Neuronal stem cell (in vitro differentiated cells): ENCODE results near the gene NKD2.
A peak's percentile ranks its signal among the peaks of the same experiment; 100 is the strongest.

ENCODE experiments used
- DNase-seq: peaks from one replicate; pipeline ENCODE4 v3.0.0-alpha.2; 2013; ENCODE audit warnings: low spot score
- H2AFZ ChIP-seq: one replicate; pipeline ENCODE4 v1.6.1; 2013; ENCODE audit warnings: mild to moderate bottlenecking, low read length, inconsistent platforms
- H2AK5ac ChIP-seq: 2 replicates; pipeline ENCODE4 v1.6.1; 2013; ENCODE audit warnings: low read depth, mild to moderate bottlenecking, inconsistent platforms, low read length, moderate library complexity, mixed read lengths
- H2BK120ac ChIP-seq: 2 replicates; pipeline ENCODE4 v1.6.1; 2013; ENCODE audit warnings: low read depth, mild to moderate bottlenecking, inconsistent platforms, low read length, moderate library complexity, mixed read lengths
- H2BK12ac ChIP-seq: one replicate; pipeline ENCODE4 v1.6.1; 2013; ENCODE audit warnings: low read length, inconsistent platforms
- H2BK15ac ChIP-seq: 2 replicates; pipeline ENCODE4 v1.6.1; 2013; ENCODE audit warnings: mild to moderate bottlenecking, low read length, inconsistent platforms, mixed read lengths
- H2BK5ac ChIP-seq: one replicate; pipeline ENCODE4 v1.6.1; 2013; ENCODE audit warnings: inconsistent platforms, mild to moderate bottlenecking, low read length, moderate library complexity
- H3K14ac ChIP-seq: one replicate; pipeline ENCODE4 v1.6.1; 2013; ENCODE audit warnings: low read length, inconsistent platforms
- H3K18ac ChIP-seq: 2 replicates; pipeline ENCODE4 v1.6.1; 2013; ENCODE audit warnings: low read length, inconsistent platforms
- H3K23ac ChIP-seq: 2 replicates; pipeline ENCODE4 v1.6.1; 2013; ENCODE audit warnings: low read depth, mild to moderate bottlenecking, mixed read lengths, low read length, inconsistent platforms; ENCODE audit not compliant: poor library complexity
- H3K27ac ChIP-seq: replicated peaks from 3 replicates; pipeline ENCODE4 v1.5.1; 2013; ENCODE audit warnings: low read length, inconsistent platforms
- H3K27me3 ChIP-seq, 3 experiments: 2 replicates each; pipeline ENCODE4 v1.6.1; 2013; ENCODE audit warnings: low read length in 3 of 3, mild to moderate bottlenecking in 2 of 3, inconsistent platforms in 1 of 3, low read depth in 1 of 3, mixed read lengths in 1 of 3, moderate library complexity in 1 of 3; ENCODE audit not compliant: control insufficient read depth in 3 of 3, insufficient read depth in 3 of 3
- H3K36me3 ChIP-seq, 2 donors: replicated peaks in 1 of 2; 2 replicates each; pipeline ENCODE4 v1.6.1; 2013; ENCODE audit warnings: low read length in 2 of 2; ENCODE audit not compliant: control insufficient read depth in 2 of 2, insufficient read depth in 2 of 2
- H3K4ac ChIP-seq: 2 replicates; pipeline ENCODE4 v1.6.1; 2013; ENCODE audit warnings: inconsistent platforms, mild to moderate bottlenecking, low read length, moderate library complexity
- H3K4me1 ChIP-seq, 2 donors: 1 replicate in 1 of 2; 2 replicates in 1 of 2; pipeline ENCODE4 v1.6.1; 2013; ENCODE audit warnings: low read length in 2 of 2, low read depth in 1 of 2; ENCODE audit not compliant: control insufficient read depth in 2 of 2, insufficient read depth in 1 of 2
- H3K4me2 ChIP-seq: one replicate; pipeline ENCODE4 v1.6.1; 2013; ENCODE audit warnings: mild to moderate bottlenecking, low read length, inconsistent platforms; ENCODE audit not compliant: insufficient read depth, poor library complexity, severe bottlenecking
- H3K4me3 ChIP-seq, 2 donors: 2 replicates each; pipeline ENCODE4 v1.5.1; 2013; ENCODE audit warnings: low read length in 2 of 2, mild to moderate bottlenecking in 2 of 2, inconsistent platforms in 1 of 2, moderate library complexity in 1 of 2
- H3K79me1 ChIP-seq: one replicate; pipeline ENCODE4 v1.6.1; 2013; ENCODE audit warnings: low read depth, mild to moderate bottlenecking, inconsistent platforms, low read length, moderate library complexity
- H3K9ac ChIP-seq: one replicate; pipeline ENCODE4 v1.6.1; 2013; ENCODE audit warnings: mild to moderate bottlenecking, low read depth, low read length, inconsistent platforms; ENCODE audit not compliant: poor library complexity
- H3K9me3 ChIP-seq, 2 donors: replicated peaks in 1 of 2; 2 replicates each; pipeline versions ENCODE3 to v1.6.1; 2013; ENCODE audit warnings: low read length in 2 of 2, mild to moderate bottlenecking in 2 of 2, inconsistent platforms in 1 of 2, low read depth in 1 of 2, mixed read lengths in 1 of 2, moderate library complexity in 1 of 2; ENCODE audit not compliant: control insufficient read depth in 2 of 2, insufficient read depth in 1 of 2
- H4K8ac ChIP-seq: one replicate; pipeline ENCODE4 v1.6.1; 2013; ENCODE audit warnings: low read depth, mild to moderate bottlenecking, inconsistent platforms, low read length, moderate library complexity
- H4K91ac ChIP-seq: one replicate; pipeline ENCODE4 v1.6.1; 2013; ENCODE audit warnings: low read length, low read depth, mild to moderate bottlenecking, inconsistent platforms; ENCODE audit not compliant: poor library complexity
- WGBS, 2 donors: extraction: QIAGEN DNeasy Blood & Tissue Kit; methylation state at CpG; one replicate each; pipeline ENCODE4 v1.1.7; 2013; ENCODE audit warnings: missing lambda C conversion rate in 2 of 2, mixed read lengths in 1 of 2; ENCODE audit not compliant: insufficient read length in 2 of 2, insufficient replicate concordance in 1 of 2; ENCODE audit errors: extremely low coverage in 2 of 2; 5-methylcytosine and 5-hydroxymethylcytosine counted together

Gene NKD2

DNA sequence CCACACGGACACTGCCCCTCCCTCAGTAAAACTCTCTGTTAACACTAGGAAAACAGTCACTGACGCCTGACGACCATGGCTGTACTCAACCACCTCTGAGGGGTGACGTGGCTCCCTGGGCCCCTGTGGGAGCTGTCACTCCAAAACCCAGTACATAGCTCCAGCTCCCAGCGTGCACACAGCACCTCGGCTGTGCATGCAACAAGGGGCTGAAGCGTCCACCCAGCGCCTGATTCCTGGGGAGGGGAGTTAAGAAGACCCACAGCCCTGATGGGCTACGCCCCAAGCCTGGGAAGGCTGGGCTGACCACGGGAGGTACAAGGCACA is 66.9 kb downstream of the NKD2 start:
- Histone ChIP-seq H2BK12ac (no peak overlapping the region), H3K79me1 (peaks cover 5% of the 10 kb centered on the region), H3K27me3 (no peaks in the 10 kb centered on the region), H2BK5ac (no peak overlapping the region), H3K36me3 (peaks cover 29 to 40% of the 10 kb centered on the region in 2 donors), H3K18ac (no peak overlapping the region), H2BK120ac (no peak overlapping the region), H4K8ac (no peak overlapping the region), H3K4me3 (no peak overlapping the region), H3K9ac (no peak overlapping the region), H3K4me1 (no peaks in the 10 kb centered on the region), H2BK15ac (no peak overlapping the region), H3K4ac (no peak overlapping the region), H2AFZ (no peak overlapping the region), H2AK5ac (no peak overlapping the region), H3K4me2 (no peak overlapping the region), H3K9me3 (no peaks in the 10 kb centered on the region), H3K14ac (no peak overlapping the region), H3K23ac (no peak overlapping the region), H4K91ac (no peak overlapping the region), H3K27ac (no peak overlapping the region)
- no peak for DNase-seq
- WGBS, 2 donors: no CpG with 5 or more reads among the region's 10 CpGs

DNA sequence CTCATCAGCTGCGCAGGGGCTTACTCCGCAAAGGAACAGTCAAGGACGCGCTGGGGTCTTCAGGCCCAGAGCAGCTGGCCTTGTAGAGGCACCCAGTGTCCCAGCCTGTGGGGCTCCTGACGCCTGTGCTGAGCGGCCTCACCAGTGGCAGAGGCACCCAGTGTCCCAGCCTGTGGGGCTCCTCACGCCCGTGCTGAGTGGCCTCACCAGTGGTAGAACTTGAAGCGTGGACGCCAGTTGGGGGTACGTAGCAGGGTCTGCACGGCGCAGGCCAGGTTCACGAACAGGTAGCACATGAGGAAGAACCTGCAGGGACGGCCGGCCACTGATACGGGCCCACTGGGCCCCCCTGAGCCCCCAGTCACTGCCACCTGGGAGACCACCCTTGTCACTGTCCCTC is 67.3 kb downstream of the NKD2 start:
- H3K79me1 ChIP-seq: peaks cover 5% of the 10 kb centered on the region
- no peak overlapping the region for H2BK12ac ChIP-seq
- no peaks in the 10 kb centered on the region for H3K4me1 ChIP-seq
- peaks cover 29 to 44% of the 10 kb centered on the region in 2 donors for H3K36me3 ChIP-seq
- no peak overlapping the region for H3K9ac ChIP-seq
- no peaks in the 10 kb centered on the region for H3K27me3 ChIP-seq
- no peak overlapping the region for H2BK5ac ChIP-seq
- H3K4me3 ChIP-seq: no peak overlapping the region
- no peak for DNase-seq
- no peaks in the 10 kb centered on the region for H3K9me3 ChIP-seq
- no CpG with 5 or more reads among the region's 17 CpGs for WGBS, 2 donors
- H4K8ac ChIP-seq: no peak overlapping the region
- H3K18ac ChIP-seq: no peak overlapping the region
- H2AK5ac ChIP-seq: no peak overlapping the region
- no peak overlapping the region for H3K27ac ChIP-seq
- no peak overlapping the region for H3K23ac ChIP-seq
- H2AFZ ChIP-seq: no peak overlapping the region
- no peak overlapping the region for H3K4ac ChIP-seq
- no peak overlapping the region for H2BK120ac ChIP-seq
- H3K14ac ChIP-seq: no peak overlapping the region
- no peak overlapping the region for H4K91ac ChIP-seq
- H3K4me2 ChIP-seq: no peak overlapping the region
- no peak overlapping the region for H2BK15ac ChIP-seq

DNA sequence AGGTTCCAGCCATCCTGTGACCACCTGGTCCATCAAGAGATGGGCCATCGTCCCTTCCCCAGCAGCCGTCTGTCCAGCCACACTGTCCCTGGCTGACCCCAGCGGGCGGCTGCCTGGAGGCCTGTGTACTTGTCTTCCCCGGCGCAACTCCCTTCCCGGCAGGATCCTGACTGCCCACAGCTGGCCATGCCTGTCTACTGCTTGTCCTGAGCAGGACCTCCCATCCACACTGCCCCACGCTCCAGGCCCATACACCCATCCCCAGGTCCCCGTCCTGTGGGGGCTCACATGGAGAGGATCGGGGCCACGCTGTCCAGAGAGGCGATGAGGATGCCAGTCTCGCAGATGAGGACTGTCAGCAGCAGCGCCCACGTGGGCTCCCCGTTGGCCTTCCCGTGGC is 67.8 kb downstream of the NKD2 start:
- no peak overlapping the region for H3K4ac ChIP-seq
- no peak overlapping the region for H4K8ac ChIP-seq
- peak overlapping the region; percentile 56 for H3K14ac ChIP-seq
- H3K4me3 ChIP-seq: no peak overlapping the region
- H3K9me3 ChIP-seq: no peaks in the 10 kb centered on the region
- no peak overlapping the region for H2BK5ac ChIP-seq
- no peak overlapping the region for H3K4me2 ChIP-seq
- no peak overlapping the region for H2BK15ac ChIP-seq
- no peak overlapping the region for H3K27ac ChIP-seq
- H4K91ac ChIP-seq: no peak overlapping the region
- no peaks in the 10 kb centered on the region for H3K27me3 ChIP-seq
- no peak overlapping the region for H2AK5ac ChIP-seq
- WGBS, 2 donors: no CpG with 5 or more reads among the region's 17 CpGs
- H2BK120ac ChIP-seq: no peak overlapping the region
- no peak for DNase-seq
- H3K18ac ChIP-seq: no peak overlapping the region
- H3K9ac ChIP-seq: no peak overlapping the region
- peaks cover 30 to 48% of the 10 kb centered on the region in 2 donors for H3K36me3 ChIP-seq
- no peak overlapping the region for H2AFZ ChIP-seq
- no peak overlapping the region for H2BK12ac ChIP-seq
- H3K4me1 ChIP-seq: no peaks in the 10 kb centered on the region
- peak overlapping the region; percentile 65 for H3K23ac ChIP-seq
- H3K79me1 ChIP-seq: peaks cover 5% of the 10 kb centered on the region

DNA sequence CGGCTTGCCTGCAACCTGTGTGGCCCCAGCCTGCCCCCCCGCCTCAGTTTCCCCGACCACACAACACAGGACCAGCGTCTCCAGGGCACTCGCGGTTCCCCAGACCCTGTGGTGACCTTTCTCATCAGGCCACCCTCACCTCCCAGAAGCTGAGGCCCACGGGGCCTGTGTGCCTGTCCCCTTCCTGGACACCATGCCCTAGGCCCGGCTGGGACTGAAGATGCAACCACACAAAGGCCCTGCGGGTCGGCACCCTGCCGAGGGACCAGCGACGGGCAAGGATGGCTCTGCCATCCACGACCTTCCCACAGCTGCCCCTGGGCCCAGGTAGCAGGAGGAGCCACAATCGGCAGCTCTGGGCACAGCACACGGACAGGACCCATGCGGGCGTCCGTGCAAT is 68.4 kb downstream of the NKD2 start:
- peaks cover 5% of the 10 kb centered on the region for H3K79me1 ChIP-seq
- H2BK12ac ChIP-seq: peak overlapping the region; percentile 22

More for the DNA sequence above, 68.4 kb downstream of the NKD2 start:
- peak overlapping the region; percentile 8 for H3K23ac ChIP-seq
- H3K4me1 ChIP-seq: no peaks in the 10 kb centered on the region
- H3K4me3 ChIP-seq: no peak overlapping the region
- no peak for DNase-seq
- peak overlapping the region; percentile 27 for H3K18ac ChIP-seq
- H4K91ac ChIP-seq: no peak overlapping the region
- no peak overlapping the region for H2BK5ac ChIP-seq
- H3K27ac ChIP-seq: no peak overlapping the region
- no peak overlapping the region for H2AFZ ChIP-seq
- H2AK5ac ChIP-seq: no peak overlapping the region
- H3K9me3 ChIP-seq: no peaks in the 10 kb centered on the region
- H4K8ac ChIP-seq: no peak overlapping the region
- H2BK15ac ChIP-seq: no peak overlapping the region
- H3K27me3 ChIP-seq: no peaks in the 10 kb centered on the region
- no CpG with 5 or more reads among the region's 19 CpGs for WGBS, 2 donors
- peaks cover 34 to 52% of the 10 kb centered on the region in 2 donors for H3K36me3 ChIP-seq
- H3K4me2 ChIP-seq: no peak overlapping the region
- H2BK120ac ChIP-seq: no peak overlapping the region
- H3K9ac ChIP-seq: no peak overlapping the region
- H3K14ac ChIP-seq: peak overlapping the region; percentile 6
- H3K4ac ChIP-seq: no peak overlapping the region
